Gastroesophageal sphincter (tissue), 3 donors: ENCODE measurements around the gene IL3RA.

Source experiments
- EP300 ChIP-seq: sonication (generic); formaldehyde crosslinking; IDR thresholded peaks from one replicate; pipeline ENCODE4 v1.6.1; 2017; ENCODE audit warnings: antibody characterized with exemption, mild to moderate bottlenecking
- POLR2A ChIP-seq, 2 donors: fragments of 450-650 bp; IDR thresholded peaks; one replicate each; pipeline ENCODE4 v1.6.1; 2017; ENCODE audit warnings: antibody characterized with exemption in 2 of 2, mild to moderate bottlenecking in 2 of 2, moderate library complexity in 1 of 2
- POLR2AphosphoS5 ChIP-seq: sonication (generic); formaldehyde crosslinking; IDR thresholded peaks from one replicate; pipeline ENCODE4 v1.6.1; 2017; ENCODE audit warnings: antibody characterized with exemption
- TF ChIP-seq, protein P1 (sequence below), 4 experiments: fragments of 200-600 bp in 2 of 4; fragments of 450-650 bp in 2 of 4; sonication (generic) in 1 of 4; IDR thresholded peaks; one replicate each; pipeline ENCODE4 v1.5.1; 2017 to 2019; ENCODE audit warnings: antibody characterized with exemption in 4 of 4, mild to moderate bottlenecking in 2 of 4, moderate library complexity in 2 of 4

DNA sequence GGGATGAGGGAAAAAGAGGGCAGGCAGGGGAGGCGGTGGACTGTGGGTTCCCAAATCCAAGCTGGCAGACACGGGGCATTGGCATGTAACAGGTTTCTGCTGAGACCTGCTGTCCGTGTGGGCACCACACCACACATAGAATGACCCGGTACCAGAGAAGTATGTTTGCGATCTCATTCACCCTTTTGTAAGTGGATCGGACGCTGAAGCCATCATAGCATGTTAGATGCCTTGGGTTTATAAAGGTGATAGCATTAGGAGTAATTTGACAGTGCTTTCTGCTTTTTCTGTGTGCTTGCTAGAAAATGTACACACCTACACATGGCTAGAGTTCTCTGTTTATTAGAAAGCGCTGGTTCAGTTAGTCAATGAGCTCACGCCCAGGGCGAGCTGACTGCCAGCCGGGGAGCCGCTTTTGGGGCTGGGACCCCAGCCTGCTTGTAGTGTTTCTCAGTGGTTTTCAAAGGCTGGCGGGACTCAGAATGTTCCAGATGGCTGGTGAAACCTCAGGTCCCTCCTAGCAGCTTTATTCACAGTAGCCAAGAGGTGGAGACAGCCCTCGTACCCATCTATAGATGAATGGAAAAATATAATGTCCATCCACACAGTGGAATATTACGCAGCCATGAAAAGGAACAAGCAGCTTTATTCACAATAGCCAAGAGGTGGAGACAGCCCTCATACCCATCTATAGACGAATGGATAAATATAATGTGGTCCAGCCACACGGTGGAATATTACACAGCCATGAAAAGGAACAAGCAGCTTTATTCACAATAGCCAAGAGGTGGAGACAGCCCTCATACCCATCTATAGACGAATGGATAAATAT is 579 bp downstream of the IL3RA start:
- TF ChIP-seq POLR2AphosphoS5: no peak
- TF ChIP-seq, protein P1, sequence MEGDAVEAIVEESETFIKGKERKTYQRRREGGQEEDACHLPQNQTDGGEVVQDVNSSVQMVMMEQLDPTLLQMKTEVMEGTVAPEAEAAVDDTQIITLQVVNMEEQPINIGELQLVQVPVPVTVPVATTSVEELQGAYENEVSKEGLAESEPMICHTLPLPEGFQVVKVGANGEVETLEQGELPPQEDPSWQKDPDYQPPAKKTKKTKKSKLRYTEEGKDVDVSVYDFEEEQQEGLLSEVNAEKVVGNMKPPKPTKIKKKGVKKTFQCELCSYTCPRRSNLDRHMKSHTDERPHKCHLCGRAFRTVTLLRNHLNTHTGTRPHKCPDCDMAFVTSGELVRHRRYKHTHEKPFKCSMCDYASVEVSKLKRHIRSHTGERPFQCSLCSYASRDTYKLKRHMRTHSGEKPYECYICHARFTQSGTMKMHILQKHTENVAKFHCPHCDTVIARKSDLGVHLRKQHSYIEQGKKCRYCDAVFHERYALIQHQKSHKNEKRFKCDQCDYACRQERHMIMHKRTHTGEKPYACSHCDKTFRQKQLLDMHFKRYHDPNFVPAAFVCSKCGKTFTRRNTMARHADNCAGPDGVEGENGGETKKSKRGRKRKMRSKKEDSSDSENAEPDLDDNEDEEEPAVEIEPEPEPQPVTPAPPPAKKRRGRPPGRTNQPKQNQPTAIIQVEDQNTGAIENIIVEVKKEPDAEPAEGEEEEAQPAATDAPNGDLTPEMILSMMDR (IDR thresholded peaks at IDR 0.05): no peak
- no peak for TF ChIP-seq POLR2A (IDR thresholded peaks at IDR 0.05)
- no peak for TF ChIP-seq EP300
